ENCODE data around the gene AP3B2. TPM values are rescaled to one million over a fixed set of nuclear protein-coding genes. Genes with fewer than 3 reads are reported as not detected.

Gene AP3B2
- 0.10 and 0.39 TPM in 2 replicates for total RNA-seq

GRCh38 chr15:82709421-82710207, at the start of gene AP3B2:
Gene AP3B2, minus strand, starts transcription at chr15:82709875. Its CDS starts 169 bp downstream, at chr15:82709706.

GRCh38 chr15:82647045-82647834, 62.4 kb downstream of the AP3B2 start, which contains the start of gene CPEB1:
Gene CPEB1, minus strand, starts transcription at chr15:82647363. Its CDS starts 18,904 bp downstream, at chr15:82628459.

Other genes with a start within 250 kb of the AP3B2 start
- 1,235 and 1,254 TPM in 2 replicates for gene RPS17, start 169.4 kb downstream of the AP3B2 start, total RNA-seq
- 9.0 and 14.1 TPM in 2 replicates for gene CPEB1, start 62.5 kb downstream of the AP3B2 start, total RNA-seq
- gene FSD2, start 96.2 kb upstream of the AP3B2 start, total RNA-seq, result not detected in 2 replicates
- 4.2 and 5.3 TPM in 2 replicates for gene WHAMM, start 99.8 kb upstream of the AP3B2 start, total RNA-seq
- 5.7 and 11.6 TPM in 2 replicates for gene HOMER2, start 242.8 kb upstream of the AP3B2 start, total RNA-seq